Activated T-cell treated with anti-CD3 and anti-CD28 coated beads, Interleukin-2, amount 50 U/mL, for 1 hour (primary cell): ENCODE measurements around the gene SEMA3F.

Source experiments
- DNase-seq: peaks from one replicate; pipeline ENCODE4 v3.0.0-alpha.2; 2020

The SEMA3F gene

DNA sequence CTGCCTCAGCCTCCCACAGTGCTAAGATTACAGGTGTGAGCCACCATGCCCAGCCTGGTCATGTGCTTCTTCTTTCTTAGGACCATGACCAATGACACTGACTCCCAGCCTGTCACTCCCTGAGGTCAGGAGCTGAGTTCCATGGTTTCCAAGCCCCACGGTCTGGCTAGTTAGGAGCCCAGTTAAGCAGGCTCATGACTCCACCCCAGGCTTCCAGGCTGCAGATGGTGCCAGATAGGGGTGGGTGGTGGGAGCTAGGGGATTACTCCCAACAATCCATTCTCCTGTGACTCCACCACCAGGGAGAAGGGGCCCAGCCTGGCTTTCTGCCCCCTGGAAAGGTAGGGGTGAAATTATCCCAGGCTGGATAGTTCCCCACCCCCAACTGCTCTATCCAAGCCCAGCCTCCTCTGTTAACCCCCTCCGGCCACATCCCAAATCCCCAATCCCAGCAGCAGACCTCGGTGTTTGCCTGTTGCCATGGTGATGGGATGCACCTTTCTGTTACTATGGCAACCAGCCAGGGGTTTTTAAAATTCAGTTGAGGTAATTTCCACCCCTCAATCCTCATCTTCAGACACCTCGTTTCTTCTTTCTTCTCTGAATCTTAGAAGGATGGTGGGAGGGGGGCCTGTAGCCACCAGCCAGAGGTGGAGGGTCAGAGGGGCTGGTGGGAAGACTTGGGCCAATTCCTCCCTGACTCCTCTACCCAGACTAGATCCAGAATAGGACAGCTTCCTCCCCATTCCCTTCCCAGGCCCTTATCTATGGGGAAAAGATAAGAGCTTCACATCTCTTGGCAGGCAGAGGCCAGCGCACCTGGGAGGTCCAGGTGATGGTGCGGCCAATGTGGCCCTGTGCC is 22.5 kb upstream of the SEMA3F start:
- DNase-seq = no peak

DNA sequence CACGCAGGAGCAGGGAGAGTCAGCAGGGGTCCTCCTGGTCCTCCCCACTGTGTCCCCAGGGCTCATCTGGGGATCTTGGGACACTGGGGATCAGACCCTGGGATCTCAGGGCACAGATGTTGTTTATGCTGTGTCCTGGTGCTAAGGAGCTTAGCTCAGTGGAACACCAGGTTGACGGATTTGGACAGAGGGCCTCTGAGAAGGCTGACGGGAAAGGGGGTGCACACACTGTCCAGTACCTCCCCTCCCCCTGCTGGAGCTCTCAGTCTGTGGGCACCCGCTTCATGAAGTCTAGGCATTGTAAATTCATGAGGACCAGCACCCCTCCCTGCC is 21.9 kb upstream of the SEMA3F start:
- DNase-seq = no peak

DNA sequence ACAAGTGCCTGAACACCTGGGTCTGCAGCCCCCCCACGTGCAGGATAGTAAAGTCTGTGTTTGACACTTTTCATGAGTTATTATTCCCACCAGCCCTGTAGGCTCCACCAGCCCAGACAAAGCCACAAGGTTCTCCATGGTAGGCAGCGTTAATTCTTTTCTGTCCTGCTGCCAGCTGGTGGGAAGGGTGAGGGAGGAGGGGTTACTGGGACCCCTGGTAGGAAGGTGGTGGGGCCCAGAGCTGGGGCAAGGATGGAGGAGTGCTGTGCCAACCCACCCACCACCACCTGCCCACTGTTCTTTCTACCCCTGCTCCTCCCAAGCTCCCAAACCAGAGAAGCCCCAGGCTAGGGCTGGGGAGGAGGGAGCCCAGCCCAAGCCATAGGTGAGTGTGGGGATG is 20.8 kb upstream of the SEMA3F start:
- no peak for DNase-seq

DNA sequence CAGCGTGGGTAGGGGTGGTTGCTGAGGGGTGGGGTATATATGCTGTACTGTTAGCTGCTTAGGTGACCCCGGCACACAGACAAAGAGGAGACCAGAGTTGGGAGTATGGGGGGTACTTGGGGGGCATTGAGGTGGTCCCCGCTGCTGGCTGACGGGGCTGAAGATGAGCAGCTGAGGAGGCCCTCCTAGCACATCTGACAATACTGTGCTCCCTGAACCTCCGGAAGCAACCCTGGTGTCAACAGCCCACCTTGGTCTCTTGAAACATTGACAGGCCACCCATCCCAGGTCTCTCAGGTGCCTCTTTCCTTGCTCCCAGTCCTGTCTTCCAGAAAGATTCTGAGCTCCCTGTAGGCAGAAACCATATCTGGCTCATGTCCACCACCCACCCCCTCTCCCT is 19.2 kb upstream of the SEMA3F start:
- no peak for DNase-seq

DNA sequence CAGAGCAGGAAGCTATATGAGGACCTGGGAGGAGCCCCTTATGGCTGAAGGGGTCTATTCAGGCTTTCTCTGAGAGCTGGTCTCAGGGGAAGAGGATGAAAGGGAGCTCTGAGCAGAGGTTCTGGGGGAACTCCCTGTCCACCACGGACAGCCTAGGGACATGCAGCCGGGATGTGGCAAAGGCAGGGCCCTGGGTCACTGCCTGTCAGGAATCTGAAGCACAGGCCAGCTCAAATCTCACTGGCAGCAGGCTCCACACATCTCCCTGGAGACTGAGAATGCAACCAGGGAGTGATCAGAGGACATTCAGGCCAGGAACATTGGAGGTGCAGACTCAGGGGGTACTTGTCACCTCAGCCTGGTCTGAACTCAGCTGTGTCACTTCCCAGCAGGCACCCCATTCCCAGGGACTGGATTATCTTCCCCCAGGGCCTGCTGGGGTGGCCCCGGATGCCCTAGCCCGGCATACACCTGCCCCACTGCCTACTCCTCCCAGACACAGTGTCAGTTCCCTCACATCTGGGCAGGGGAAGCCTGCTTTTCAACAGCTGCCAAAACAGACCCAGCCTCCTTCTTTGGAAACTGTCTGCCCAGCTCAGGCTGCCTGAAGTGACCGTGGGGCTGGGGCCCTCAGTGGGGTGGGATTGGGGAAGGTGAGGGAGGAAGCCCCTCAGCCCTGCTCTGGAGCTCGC is 18.3 kb upstream of the SEMA3F start:
- no peak for DNase-seq

DNA sequence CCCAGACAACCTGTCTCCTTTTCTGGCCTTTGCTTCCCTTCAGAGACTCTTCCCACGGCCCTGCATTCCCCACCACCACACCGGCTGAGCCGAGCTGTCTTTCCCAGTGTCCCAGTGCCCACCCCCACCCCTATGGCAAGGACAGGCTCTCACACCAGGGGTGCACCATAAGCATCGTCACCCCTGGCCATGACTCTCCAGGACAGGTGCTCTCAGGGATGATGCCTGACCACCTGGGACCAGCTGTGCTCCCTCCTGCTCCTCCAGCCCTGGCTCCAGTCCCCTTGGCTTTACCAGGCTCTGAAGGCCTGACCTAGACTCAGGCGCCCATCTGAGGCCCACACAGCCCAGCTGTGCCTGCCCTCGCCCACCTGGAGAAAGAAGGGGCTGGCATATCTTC is 17.6 kb upstream of the SEMA3F start:
- no peak for DNase-seq

DNA sequence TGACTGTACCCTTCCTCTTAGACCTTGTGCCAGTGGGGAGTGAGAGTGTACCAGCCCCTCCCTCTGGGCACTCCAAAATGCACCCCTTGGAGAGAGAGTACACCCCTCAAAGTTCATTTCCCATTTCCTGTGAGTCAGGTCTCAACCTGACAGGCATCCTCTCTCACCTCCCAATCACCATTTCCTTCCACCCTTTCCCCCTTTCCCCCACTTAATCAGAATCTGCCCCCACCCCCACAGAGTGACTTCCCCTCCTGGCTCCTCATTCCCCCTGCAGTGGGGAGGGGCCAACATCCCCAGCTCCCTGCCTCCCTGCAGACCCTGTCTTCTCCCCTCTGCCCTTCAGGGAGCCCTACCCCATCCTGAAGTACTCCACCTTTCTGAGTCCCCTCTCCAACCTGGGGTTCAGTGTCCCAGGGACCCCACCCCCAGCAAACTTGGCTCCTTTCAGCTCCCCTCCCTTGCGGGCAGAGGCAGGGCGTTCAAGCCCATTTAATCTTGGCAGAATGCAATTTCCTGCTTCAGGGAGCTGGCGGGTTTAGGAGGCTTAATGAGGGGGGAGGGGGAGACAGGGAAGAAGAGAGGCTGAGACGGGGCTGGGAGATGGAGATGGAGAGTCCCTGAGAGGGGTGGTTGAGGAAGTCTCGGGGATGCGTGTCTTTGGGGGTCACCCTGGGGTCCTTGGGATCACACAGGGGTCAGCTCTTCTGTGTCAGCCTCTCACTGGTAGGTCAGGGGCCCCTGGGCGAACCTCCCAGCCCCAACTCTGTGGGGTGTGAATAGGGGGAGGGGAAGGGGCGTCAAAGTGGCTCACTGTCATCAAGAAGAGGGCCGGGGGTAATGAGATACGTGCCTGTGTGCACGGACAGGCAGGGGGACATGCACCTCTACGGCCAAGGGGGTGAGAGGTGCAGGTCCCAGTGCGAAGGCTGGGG is 16.6 kb upstream of the SEMA3F start:
- no peak for DNase-seq

DNA sequence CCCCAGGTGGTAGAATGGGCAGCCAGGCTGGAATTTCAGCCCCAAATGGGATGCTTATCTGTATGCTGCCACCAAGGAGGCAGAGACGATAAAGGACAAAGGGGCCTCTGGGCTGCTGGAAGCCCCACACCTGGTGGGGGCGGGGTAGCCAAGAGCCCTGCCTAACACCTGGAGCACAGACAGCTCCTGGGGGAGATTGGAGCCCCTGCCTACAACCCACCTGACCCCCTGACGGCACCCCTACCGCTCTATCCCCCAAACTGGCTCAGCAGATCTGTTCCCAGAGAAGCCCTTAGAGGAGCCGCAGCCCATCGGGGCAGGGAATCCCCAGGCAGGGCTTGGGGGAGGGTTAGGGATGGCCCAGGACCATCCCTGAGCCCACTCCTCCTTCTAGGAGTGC is 15.8 kb upstream of the SEMA3F start:
- DNase-seq = no peak

DNA sequence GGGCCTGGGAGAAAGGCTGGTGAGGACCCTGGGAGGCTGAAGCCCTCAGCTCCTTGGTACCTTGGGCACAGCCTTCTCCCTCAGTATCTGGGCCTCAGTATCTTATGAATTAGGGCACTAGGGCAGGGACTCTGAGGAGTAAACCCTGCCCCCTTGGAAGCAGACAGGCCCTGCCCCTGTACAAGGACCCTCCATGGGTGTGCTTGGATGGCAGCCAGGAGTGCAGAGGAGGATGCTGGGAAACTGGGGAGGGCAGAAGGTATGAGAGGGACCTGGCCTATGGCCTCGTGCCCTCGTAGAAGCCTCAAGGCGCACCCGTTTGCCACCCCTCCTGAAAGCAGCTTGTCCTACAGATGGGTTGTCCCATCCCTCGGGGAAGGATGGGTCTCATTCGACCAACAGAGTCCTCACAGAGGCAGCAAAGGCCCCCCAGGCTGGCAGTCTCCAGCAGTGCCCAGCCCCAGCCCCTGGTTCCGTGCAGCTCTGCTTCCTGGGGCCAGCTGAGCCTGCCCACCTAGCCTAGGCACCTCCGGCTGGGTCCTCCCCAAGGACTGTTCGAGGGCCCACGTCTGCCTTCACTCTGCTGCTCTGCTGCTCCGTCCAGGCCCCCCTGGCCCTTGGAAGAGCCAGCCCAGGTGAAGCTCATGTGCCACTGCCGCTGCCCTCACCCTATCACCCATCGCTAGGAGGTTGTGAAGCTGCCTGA is 15.3 kb upstream of the SEMA3F start:
- no peak for DNase-seq

DNA sequence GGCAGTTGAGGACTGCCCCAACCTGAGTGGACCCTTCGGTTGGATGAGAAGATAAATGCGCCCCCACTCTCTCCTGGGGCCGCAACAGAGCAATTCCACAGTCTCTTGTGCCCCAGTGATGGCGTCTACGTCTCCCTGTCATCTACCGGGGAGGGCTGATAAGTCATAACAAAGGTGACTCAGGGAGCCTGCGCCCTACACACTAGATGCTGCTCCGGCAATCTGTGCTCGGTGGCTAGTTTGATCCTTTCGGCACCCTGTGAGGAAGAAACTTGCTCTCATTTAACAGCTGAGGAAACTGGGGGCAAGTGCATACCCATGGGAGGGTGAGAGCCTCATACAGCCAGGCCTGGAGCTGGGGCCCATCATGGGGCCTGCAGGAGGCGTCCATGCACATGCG is 14.1 kb upstream of the SEMA3F start:
- no peak for DNase-seq

DNA sequence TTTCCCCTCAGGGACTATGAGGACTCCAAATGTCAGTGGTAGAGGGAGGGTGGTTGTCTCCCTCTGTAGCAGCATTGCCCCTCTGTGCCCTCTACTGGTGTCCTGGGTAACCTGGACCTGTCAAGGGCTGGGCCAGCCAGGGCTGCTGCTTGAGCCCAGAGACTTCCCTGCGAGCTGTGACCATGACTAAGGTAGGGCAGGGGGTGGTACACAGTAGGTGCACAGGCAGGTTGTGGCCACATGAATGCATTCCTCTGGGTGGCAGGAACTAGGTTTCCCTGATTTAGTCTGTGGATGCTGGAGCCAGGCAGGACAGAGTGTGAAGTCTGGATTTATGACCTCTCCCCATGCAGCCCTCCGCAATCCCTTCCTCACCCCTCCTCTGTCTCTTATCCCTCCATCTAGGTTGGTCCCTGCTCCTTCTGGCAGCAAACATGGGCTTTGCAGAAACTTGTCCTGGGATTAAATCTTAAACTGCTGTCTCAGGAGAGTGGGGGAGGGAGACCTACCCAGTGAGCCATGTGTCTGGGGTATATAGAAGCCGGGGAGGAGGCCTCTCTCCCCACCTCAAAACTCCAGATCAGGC is 8.7 kb upstream of the SEMA3F start:
- DNase-seq = no peak

DNA sequence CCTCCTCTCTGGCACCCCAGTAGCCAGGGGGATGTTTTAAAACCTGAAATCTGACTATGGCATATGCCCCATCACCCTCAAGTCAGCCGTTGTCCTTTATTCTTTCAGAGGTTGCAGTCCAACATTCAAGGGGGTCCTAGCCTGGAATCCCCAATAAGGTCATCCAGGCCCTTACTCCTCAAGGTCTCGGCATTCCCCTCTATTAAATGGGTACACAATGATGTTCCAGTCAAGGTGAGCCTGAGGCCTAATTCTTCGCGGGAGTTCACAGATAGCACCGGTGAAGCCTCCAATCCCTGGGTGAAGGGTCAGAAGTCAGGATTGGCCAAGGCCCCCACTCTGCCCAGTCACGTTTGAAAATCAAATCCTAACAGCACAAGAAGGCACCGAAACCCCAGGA is 8.1 kb upstream of the SEMA3F start:
- no peak for DNase-seq

DNA sequence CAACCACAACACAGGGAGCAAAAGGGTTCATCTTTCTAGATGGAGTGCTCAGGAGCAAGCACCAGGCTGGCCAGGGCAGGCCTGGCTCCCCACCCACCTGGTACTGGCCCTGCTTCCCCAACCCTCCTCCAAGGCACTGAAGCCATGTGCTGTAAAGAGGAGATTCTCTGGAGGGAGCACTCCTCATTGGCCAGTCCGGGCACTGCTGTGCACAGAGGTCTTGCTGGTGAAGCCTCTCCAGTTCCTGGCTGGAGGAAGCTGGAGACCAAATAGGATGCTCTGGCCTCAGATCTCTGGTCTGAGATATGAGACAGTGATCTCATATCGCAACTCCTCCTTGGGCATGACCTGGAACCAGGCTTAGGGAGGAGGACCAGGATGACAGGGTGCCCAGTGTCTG is 7.7 kb upstream of the SEMA3F start:
- DNase-seq = no peak

DNA sequence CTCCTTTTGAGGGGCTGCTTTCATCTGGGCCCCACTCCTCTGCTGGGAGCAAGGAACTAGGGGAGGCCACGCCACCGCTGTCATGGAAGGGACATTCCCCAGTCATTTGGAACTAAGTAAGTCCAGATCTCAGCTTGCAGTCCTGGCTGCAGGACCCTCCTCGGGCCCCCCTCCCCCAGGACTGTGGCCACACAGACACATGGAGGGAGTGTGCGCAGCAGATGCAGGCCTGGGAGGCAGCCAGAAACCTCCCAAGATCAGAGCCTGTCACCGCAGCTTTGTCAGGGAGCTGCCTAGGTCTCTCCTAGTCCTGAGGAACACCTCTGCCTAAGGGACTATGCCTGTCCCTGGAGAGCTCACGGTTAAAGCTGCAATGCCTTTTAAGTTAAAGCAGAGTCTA is 7.3 kb upstream of the SEMA3F start:
- no peak for DNase-seq

DNA sequence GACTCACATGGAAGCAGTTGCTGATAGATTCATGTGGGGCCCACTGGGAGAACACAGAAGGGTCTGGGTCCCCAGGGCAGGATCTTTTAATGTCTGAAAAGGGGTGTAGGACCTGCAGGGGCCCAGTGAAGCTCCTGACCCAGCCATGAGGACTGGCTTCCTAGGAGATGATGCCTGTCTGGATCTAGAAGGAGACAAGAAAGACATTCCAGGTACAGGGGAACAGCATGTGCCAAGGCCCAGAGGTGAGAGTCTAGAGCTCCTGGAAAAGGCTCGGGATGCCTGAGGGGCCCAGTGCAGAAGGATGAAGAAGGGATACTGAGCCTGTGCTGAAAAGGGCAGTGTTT is 4.7 kb upstream of the SEMA3F start:
- DNase-seq = no peak

DNA sequence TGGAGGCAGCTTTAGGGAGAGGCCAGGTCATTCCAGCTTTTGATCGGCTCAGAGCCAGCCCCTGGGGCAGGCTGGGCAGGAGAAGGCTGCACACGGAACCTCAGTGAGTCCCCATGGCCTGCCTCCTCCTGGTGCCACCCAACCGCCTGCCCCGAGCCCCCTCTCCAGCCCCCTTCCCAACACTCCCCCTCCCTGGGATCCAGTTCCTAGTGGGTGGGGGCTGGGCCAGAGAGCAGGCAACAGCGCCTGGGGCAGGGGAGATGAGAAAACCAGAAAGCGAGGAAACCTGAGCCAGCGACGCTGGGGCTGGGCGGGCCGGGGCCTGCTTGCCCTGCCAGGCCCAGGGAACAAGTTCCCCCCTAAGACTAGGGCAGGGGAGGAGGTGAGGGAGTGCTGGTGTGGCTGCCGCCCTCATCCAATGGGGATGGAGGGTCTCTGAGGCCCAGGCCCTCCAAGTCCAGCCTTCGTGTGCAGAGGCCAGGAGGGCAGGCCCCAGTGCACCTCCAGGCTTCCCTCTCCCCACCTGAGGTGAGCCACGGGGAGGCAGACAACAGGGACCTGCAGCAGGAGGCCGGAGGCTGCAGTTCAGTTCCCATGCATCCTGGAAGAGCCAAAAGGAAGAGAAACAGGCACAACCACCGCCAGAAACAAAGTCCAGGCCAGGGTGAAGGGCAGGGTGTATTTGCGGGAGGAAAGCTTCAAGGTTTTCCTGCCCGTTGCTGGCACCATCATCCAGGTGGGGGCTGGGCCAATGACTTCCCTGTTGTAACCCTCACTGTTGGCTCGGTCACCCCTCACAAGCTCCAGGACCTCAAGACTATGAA is 4.0 kb upstream of the SEMA3F start:
- DNase-seq = no peak

DNA sequence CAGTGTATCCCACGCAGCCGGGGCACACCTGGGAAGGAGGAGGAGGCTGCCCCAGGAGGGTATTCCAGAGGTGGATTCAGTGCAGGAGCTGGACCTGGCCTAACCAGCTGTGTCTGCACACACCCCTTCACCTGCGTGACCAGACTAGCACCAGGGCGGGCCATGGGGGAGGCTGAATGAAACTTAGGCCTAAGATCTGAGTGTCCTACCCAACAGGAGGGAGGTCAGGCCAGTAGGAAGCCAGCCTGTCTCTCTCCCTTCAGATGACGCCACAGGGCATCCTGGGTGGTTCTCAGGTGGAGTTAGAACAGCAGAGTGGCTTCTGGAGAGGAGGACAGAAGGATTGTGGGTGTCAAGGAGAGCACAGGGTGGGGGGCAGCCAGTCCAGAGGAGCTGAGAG is 3.4 kb upstream of the SEMA3F start:
- DNase-seq = no peak

DNA sequence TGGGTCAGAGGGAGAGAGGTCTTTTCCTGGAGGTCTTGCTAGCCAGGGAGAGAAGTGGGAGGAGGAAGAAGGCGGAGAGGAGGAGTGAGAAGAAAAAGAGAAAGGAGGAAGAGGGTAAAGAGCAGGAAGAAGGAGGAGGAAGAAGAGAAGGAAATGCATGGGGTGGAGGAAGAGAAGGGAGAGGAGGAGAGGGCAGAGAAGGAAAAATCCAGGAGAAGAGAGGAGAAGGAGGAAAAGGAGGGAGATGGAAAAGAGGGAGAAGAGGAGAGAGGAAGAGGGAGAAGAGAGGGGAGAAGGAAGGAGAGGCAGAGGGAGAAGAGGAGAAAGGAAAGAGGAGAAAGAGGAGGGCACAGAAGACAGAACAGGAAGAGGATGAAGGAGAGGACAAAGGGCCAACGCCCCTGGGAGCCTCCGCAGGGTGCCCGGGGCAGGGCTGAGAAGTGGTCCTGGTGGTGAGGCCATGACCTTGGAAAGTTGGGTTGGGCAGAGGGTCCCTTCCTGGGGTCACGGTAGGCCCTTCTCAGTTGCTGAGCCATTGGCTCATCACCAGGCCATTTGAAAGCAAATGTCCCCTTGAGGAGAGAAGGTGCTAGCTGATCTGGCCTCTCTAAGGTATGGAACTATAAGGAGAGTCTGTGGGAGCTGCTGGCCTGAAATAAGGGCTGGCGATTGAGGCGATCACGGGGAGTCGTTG is 1.2 kb upstream of the SEMA3F start:
- DNase-seq = no peak

DNA sequence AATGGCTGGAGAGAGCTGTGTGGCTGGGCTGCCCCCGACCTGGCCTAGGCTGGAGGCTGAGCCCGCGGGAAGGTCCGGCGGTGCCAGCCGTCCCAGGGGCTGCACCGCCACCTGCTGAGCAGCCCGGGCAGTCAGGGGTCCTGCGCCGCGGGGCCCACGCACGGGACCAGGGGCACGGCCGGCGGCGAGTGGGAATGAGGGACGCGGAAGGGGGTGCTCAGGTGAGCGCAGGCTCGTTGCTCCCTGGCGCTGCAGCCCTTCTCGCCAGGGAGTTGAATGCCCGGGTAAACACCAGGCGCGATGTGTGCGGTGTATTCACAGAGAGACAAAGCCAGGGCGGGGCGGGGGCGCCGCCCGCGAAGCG is 666 bp upstream of the SEMA3F start:
- DNase-seq = no peak

DNA sequence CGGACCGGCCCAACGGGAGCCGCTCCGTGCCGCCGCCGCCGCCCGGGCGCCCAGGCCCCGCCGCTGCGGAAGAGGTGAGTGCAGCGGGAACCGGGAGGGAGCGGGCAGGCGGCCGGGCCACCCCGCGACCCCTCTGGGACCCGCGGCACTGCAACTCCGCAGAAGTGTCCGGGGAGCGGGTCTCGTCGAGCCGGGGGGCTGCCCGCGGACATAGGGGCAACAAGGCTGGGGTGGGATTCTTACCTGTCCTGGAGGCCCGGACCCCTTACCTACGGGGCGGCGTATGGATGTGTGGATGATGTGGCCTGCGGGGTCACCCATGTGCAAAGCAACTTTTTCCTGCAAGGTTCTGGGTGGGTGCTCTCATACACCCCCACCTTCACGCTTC is 361 bp downstream of the SEMA3F start:
- peak; percentile 23 for DNase-seq

DNA sequence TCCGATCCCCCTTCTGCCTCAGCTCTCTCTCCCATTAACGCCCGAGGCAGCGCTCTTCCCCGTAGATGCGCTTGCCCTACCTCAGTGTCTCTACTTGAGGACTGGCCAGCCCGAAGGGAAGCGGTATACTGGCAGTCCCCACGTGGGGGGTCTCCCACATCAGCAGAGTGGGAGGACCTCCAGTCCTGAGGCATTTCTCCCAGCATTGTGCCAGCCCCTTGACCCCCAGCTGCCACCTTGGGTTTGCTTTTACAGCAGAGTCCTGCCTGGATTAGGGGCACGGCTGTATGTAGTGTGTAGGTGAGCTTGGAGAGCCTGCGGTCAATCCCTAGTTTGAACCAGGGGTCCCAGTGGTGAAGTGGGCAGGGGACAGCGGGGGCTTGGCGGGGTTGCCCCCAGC is 767 bp downstream of the SEMA3F start:
- DNase-seq = no peak
